Measurements from ENCODE around the gene GPHN.

DNA sequence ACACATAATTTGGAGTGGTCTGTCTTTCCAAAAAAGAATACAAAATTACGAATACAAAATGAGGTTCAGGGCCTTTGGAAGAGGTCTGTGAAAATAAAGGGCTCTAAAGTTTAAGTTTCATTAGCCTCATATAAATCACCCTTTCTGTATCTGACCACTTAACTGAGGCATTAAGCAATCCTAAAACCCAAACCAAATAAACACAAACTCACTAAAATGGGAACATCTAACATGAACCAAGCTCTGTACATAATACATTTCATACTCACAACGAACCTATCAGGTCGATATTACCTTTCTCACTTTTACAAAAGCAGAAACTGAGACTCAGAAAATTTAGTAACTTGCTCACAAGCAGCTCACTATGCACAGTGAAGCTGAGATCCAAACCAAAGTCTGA lies 22.9 kb upstream of the GPHN start:
- TF ChIP-seq, protein P1, sequence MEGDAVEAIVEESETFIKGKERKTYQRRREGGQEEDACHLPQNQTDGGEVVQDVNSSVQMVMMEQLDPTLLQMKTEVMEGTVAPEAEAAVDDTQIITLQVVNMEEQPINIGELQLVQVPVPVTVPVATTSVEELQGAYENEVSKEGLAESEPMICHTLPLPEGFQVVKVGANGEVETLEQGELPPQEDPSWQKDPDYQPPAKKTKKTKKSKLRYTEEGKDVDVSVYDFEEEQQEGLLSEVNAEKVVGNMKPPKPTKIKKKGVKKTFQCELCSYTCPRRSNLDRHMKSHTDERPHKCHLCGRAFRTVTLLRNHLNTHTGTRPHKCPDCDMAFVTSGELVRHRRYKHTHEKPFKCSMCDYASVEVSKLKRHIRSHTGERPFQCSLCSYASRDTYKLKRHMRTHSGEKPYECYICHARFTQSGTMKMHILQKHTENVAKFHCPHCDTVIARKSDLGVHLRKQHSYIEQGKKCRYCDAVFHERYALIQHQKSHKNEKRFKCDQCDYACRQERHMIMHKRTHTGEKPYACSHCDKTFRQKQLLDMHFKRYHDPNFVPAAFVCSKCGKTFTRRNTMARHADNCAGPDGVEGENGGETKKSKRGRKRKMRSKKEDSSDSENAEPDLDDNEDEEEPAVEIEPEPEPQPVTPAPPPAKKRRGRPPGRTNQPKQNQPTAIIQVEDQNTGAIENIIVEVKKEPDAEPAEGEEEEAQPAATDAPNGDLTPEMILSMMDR (IDR thresholded peaks at IDR 0.05), result no peak
- TF ChIP-seq POLR2A (IDR thresholded peaks at IDR 0.05) (no peak), EP300 (IDR thresholded peaks at IDR 0.05) (no peak)

Measured in upper lobe of left lung (tissue), 4 donors.